NB4 (cell line): ENCODE results near the gene RELA.

Experiments
- MYC ChIP-seq: IDR thresholded peaks from 2 replicates; pipeline ENCODE4 v1.6.1; 2011; ENCODE audit warnings: low read depth, low read length
- POLR2A ChIP-seq: IDR thresholded peaks from 2 replicates; pipeline ENCODE4 v1.6.1; 2011; ENCODE audit warnings: mild to moderate bottlenecking; ENCODE audit not compliant: insufficient read length; ENCODE audit errors: extremely low read depth
- TF ChIP-seq, protein P1 (sequence below): IDR thresholded peaks from one replicate; pipeline ENCODE4 v1.5.1; 2012; ENCODE audit warnings: low read depth, low read length
- TF ChIP-seq, protein P2 (sequence below): IDR thresholded peaks from 2 replicates; pipeline ENCODE4 v1.6.1; 2011; ENCODE audit warnings: low read depth, low read length

DNA sequence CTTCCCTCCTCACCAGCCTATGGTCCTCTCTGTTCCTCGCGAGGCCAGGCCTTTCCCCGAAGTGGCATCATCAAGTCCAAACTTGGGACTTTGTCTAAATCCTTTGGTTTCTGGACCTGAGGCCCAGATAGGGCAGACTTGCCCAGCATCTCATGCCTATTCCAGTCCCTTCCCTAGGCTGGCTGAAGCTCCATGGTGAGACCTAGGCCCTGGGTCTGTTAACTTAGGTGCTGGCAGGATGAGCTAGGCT, 11.5 kb downstream of the RELA start:
- TF ChIP-seq, protein P1, sequence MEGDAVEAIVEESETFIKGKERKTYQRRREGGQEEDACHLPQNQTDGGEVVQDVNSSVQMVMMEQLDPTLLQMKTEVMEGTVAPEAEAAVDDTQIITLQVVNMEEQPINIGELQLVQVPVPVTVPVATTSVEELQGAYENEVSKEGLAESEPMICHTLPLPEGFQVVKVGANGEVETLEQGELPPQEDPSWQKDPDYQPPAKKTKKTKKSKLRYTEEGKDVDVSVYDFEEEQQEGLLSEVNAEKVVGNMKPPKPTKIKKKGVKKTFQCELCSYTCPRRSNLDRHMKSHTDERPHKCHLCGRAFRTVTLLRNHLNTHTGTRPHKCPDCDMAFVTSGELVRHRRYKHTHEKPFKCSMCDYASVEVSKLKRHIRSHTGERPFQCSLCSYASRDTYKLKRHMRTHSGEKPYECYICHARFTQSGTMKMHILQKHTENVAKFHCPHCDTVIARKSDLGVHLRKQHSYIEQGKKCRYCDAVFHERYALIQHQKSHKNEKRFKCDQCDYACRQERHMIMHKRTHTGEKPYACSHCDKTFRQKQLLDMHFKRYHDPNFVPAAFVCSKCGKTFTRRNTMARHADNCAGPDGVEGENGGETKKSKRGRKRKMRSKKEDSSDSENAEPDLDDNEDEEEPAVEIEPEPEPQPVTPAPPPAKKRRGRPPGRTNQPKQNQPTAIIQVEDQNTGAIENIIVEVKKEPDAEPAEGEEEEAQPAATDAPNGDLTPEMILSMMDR: no peak
- no peak for TF ChIP-seq MYC
- no peak for TF ChIP-seq POLR2A
- TF ChIP-seq, protein P2, sequence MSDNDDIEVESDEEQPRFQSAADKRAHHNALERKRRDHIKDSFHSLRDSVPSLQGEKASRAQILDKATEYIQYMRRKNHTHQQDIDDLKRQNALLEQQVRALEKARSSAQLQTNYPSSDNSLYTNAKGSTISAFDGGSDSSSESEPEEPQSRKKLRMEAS: no peak
